Measurements from ENCODE around the gene UFL1. TPM values are rescaled to one million over a fixed set of nuclear protein-coding genes. Genes with fewer than 3 reads are reported as not detected.

UFL1 gene
- total RNA-seq, 2 experiments from 2014 or later = 23.3 to 23.7 TPM

Other genes with a start within 250 kb of the UFL1 start
- gene FHL5, start 41.3 kb downstream of the UFL1 start, total RNA-seq = not detected